RWPE2 (cell line): ENCODE measurements around the gene WNT11.

ENCODE experiments used
- ATAC-seq: fragments of 200-7000 bp; cut with Tn5 transposase; 3 replicates; pipeline ENCODE4 v1.9.1; 2021; ENCODE audit warnings: low read depth
- DNase-seq: peaks from one replicate; pipeline ENCODE4 v3.0.0-alpha.2; 2020; ENCODE audit warnings: low spot score
- H3K27ac ChIP-seq: fragments of 450-650 bp; 2 replicates; pipeline ENCODE4 v1.5.1; 2017; ENCODE audit warnings: mild to moderate bottlenecking; ENCODE audit not compliant: poor library complexity, severe bottlenecking
- H3K27me3 ChIP-seq: fragments of 250-450 bp; sonication (Bioruptor Pico); 2 replicates; pipeline ENCODE4 v1.5.1; 2021; ENCODE audit warnings: mild to moderate bottlenecking, moderate library complexity; ENCODE audit not compliant: insufficient read depth, poor library complexity, severe bottlenecking
- H3K36me3 ChIP-seq: fragments of 250-450 bp; sonication (Bioruptor Pico); 2 replicates; pipeline ENCODE4 v1.5.1; 2020; ENCODE audit warnings: low read depth, mild to moderate bottlenecking, moderate library complexity
- H3K4me1 ChIP-seq: fragments of 250-450 bp; sonication (Bioruptor Pico); 2 replicates; pipeline ENCODE4 v1.5.1; 2021; ENCODE audit warnings: mild to moderate bottlenecking, moderate library complexity; ENCODE audit not compliant: insufficient read depth, poor library complexity, severe bottlenecking
- H3K4me3 ChIP-seq: fragments of 250-450 bp; sonication (Bioruptor Pico); 2 replicates; pipeline ENCODE4 v1.5.1; 2021; ENCODE audit warnings: mild to moderate bottlenecking, moderate library complexity; ENCODE audit not compliant: severe bottlenecking
- H3K9me3 ChIP-seq: fragments of 250-450 bp; sonication (Bioruptor Pico); 2 replicates; pipeline ENCODE4 v1.5.1; 2021; ENCODE audit warnings: mild to moderate bottlenecking, moderate library complexity; ENCODE audit not compliant: severe bottlenecking
- TF ChIP-seq, protein P1 (sequence below): fragments of 450-650 bp; IDR thresholded peaks from one replicate; pipeline ENCODE4 v1.5.1; 2017; ENCODE audit warnings: mild to moderate bottlenecking, moderate library complexity; ENCODE audit not compliant: poor library complexity, severe bottlenecking

The WNT11 gene

GRCh38 chr11:76140912-76141574 is 65.3 kb downstream of the WNT11 start:
- TF ChIP-seq, protein P1, sequence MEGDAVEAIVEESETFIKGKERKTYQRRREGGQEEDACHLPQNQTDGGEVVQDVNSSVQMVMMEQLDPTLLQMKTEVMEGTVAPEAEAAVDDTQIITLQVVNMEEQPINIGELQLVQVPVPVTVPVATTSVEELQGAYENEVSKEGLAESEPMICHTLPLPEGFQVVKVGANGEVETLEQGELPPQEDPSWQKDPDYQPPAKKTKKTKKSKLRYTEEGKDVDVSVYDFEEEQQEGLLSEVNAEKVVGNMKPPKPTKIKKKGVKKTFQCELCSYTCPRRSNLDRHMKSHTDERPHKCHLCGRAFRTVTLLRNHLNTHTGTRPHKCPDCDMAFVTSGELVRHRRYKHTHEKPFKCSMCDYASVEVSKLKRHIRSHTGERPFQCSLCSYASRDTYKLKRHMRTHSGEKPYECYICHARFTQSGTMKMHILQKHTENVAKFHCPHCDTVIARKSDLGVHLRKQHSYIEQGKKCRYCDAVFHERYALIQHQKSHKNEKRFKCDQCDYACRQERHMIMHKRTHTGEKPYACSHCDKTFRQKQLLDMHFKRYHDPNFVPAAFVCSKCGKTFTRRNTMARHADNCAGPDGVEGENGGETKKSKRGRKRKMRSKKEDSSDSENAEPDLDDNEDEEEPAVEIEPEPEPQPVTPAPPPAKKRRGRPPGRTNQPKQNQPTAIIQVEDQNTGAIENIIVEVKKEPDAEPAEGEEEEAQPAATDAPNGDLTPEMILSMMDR: no peak
- ATAC-seq: no peak
- no peaks in the 10 kb centered on the region for H3K4me1 ChIP-seq
- H3K36me3 ChIP-seq: no peaks in the 10 kb centered on the region; the same call in 1 of the 2 replicates
- no peaks in the 10 kb centered on the region for H3K9me3 ChIP-seq
- no peak overlapping the region for H3K4me3 ChIP-seq
- no peak for DNase-seq
- H3K27me3 ChIP-seq: no peaks in the 10 kb centered on the region
- no peak overlapping the region for H3K27ac ChIP-seq

- H3K4me1 ChIP-seq: no peaks in the 10 kb centered on the region
- no peaks in the 10 kb centered on the region for H3K27me3 ChIP-seq
- no peaks in the 10 kb centered on the region; the same call in 1 of the 2 replicates for H3K36me3 ChIP-seq
- TF ChIP-seq, protein P1: no peak
- ATAC-seq (no peak), DNase-seq (no peak)
- no peak overlapping the region for H3K4me3 ChIP-seq
- H3K27ac ChIP-seq: no peak overlapping the region
- H3K9me3 ChIP-seq: no peaks in the 10 kb centered on the region
These were observed 67.0 kb downstream of the WNT11 start for GRCh38 chr11:76139314-76139713.
